GM23338 (cell line): Measurements from ENCODE around the gene DENND4C. TPM values are rescaled to one million over a fixed set of nuclear protein-coding genes. Genes with fewer than 3 reads are reported as not detected.

Source experiments
- ATAC-seq: fragments of 200-7000 bp; cut with Tn5 transposase; 3 replicates; pipeline ENCODE4 v1.9.1; 2020
- DNase-seq: peaks from one replicate; pipeline ENCODE4 v3.0.0-alpha.2; 2015; ENCODE audit warnings: low spot score
- H2AFZ ChIP-seq: fragments of 200-600 bp; sonication (generic); 2 replicates; pipeline ENCODE4 v1.8.0; 2016; ENCODE audit warnings: antibody characterized with exemption, mild to moderate bottlenecking, moderate library complexity
- H3F3A ChIP-seq: fragments of 200-600 bp; sonication (generic); replicated peaks from 2 replicates; pipeline ENCODE4 v1.8.0; 2017; ENCODE audit warnings: antibody characterized with exemption, mixed run types, low read depth
- H3K27ac ChIP-seq: fragments of 200-600 bp; sonication (generic); 2 replicates; pipeline ENCODE4 v1.6.1; 2016; ENCODE audit warnings: low read depth
- H3K27me3 ChIP-seq: fragments of 200-600 bp; sonication (generic); 2 replicates; pipeline ENCODE4 v1.8.0; 2016; ENCODE audit warnings: mild to moderate bottlenecking, mixed run types, moderate library complexity; ENCODE audit not compliant: insufficient read depth
- H3K36me3 ChIP-seq: fragments of 200-600 bp; sonication (generic); 2 replicates; pipeline ENCODE4 v1.8.0; 2016; ENCODE audit warnings: mild to moderate bottlenecking; ENCODE audit not compliant: insufficient read depth
- H3K4me1 ChIP-seq: fragments of 200-600 bp; sonication (generic); 2 replicates; pipeline ENCODE4 v1.8.0; 2016; ENCODE audit warnings: mild to moderate bottlenecking, moderate library complexity; ENCODE audit not compliant: insufficient read depth
- H3K4me2 ChIP-seq: fragments of 200-600 bp; sonication (generic); 2 replicates; pipeline ENCODE4 v1.7.1; 2017; ENCODE audit warnings: mixed run types
- H3K4me3 ChIP-seq: fragments of 200-600 bp; sonication (generic); 2 replicates; pipeline ENCODE4 v1.6.1; 2016; ENCODE audit warnings: mixed run types
- H3K79me2 ChIP-seq: fragments of 200-600 bp; sonication (generic); replicated peaks from 2 replicates; pipeline ENCODE4 v1.8.0; 2017; ENCODE audit warnings: mild to moderate bottlenecking; ENCODE audit not compliant: insufficient read depth
- H3K9me2 ChIP-seq: fragments of 200-600 bp; sonication (generic); 2 replicates; pipeline ENCODE4 v1.8.0; 2017; ENCODE audit not compliant: insufficient read depth
- H4K20me1 ChIP-seq: fragments of 200-600 bp; sonication (generic); replicated peaks from 2 replicates; pipeline ENCODE4 v1.8.0; 2017; ENCODE audit warnings: mild to moderate bottlenecking; ENCODE audit not compliant: insufficient read depth
- H3K27ac Mint-ChIP-seq: 2 replicates; pipeline ENCODE4 v1.8.0; 2020; ENCODE audit warnings: inconsistent platforms, mild to moderate bottlenecking, moderate library complexity, mixed read lengths
- H3K27me3 Mint-ChIP-seq: 3 replicates; pipeline ENCODE4 v1.8.0; 2022; ENCODE audit warnings: low read depth, mild to moderate bottlenecking, moderate library complexity, mixed read lengths, inconsistent platforms; ENCODE audit not compliant: insufficient read depth, poor library complexity
- H3K36me3 Mint-ChIP-seq: 3 replicates; pipeline ENCODE4 v1.8.0; 2021; ENCODE audit warnings: low read depth, mild to moderate bottlenecking, inconsistent platforms, moderate library complexity, mixed read lengths
- H3K4me1 Mint-ChIP-seq: 3 replicates; pipeline ENCODE4 v1.8.0; 2020; ENCODE audit warnings: mild to moderate bottlenecking, inconsistent platforms, mixed read lengths
- H3K4me3 Mint-ChIP-seq: 3 replicates; pipeline ENCODE4 v1.8.0; 2021; ENCODE audit warnings: moderate library complexity, mild to moderate bottlenecking, inconsistent platforms, mixed read lengths
- H3K9me3 Mint-ChIP-seq: 3 replicates; pipeline ENCODE4 v1.8.0; 2020; ENCODE audit warnings: moderate library complexity, mild to moderate bottlenecking, inconsistent platforms, mixed read lengths
- EZH2 ChIP-seq: fragments of 200-600 bp; sonication (generic); IDR thresholded peaks from one replicate; pipeline ENCODE4 v1.8.0; 2017; ENCODE audit warnings: antibody characterized with exemption, mild to moderate bottlenecking, low read depth; ENCODE audit not compliant: unreplicated experiment
- POLR2AphosphoS5 ChIP-seq: IDR thresholded peaks from 2 replicates; pipeline ENCODE4 v1.6.1; 2016; ENCODE audit warnings: antibody characterized with exemption, low read depth
- ZNF114 ChIP-seq: fragments of 250-450 bp; sonication (Bioruptor Pico); IDR thresholded peaks from 2 replicates; pipeline ENCODE4 v1.5.0; 2020; ENCODE audit warnings: mild to moderate bottlenecking, moderate library complexity
- ZNF331 ChIP-seq: fragments of 250-450 bp; sonication (Bioruptor Pico); IDR thresholded peaks from 2 replicates; pipeline ENCODE4 v1.5.0; 2020; ENCODE audit warnings: low read depth, mild to moderate bottlenecking, moderate library complexity
- polyA plus RNA-seq: library from polyadenylated mRNA; unstranded; fragments of >200 nt; fragmentation: Nextera tagmentation; extraction: Ambion mirVana; gene quantifications from 2 replicates; pipeline ENCODE4 v1.2.1, GENCODE V29; 2016
- total RNA-seq: library from RNA; depleted of rRNA; stranded (reverse); fragments of >200 nt; shearing (Covaris generic); gene quantifications from 2 replicates; pipeline ENCODE4 v1.2.3, GENCODE V29; 2014
- TF ChIP-seq, protein P1 (sequence below): fragments of 250-450 bp; sonication (Bioruptor Pico); IDR thresholded peaks from 2 replicates; pipeline ENCODE4 v1.5.0; 2020; ENCODE audit warnings: mild to moderate bottlenecking, moderate library complexity
- TF ChIP-seq, protein P2 (sequence below): IDR thresholded peaks from one replicate; pipeline ENCODE4 v1.6.1; 2018; ENCODE audit warnings: antibody characterized with exemption; ENCODE audit not compliant: unreplicated experiment

DENND4C gene
- total and polyA plus RNA-seq, 2 experiments from 2014 or later = 6.4 to 30.8 TPM

DNA sequence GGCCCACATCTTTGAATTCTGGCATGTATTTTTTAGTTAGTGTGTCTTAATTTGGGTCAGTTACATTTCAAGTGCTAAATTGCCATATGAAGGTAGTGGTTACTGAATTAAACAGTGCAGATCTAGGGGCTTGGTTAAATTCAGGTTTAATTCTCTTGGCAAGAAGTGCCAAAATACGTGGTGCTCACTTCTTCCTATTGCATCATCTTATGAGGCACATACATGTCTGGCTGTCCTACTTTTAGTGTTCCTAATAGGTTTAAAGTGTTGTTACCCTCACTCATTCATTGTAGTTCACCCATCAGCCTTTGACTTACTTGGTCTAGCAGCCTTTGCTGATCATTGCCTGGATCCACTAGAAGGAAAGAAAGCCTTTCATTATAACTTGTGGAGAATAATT is 90.0 kb downstream of the DENND4C start:
- H3K79me2 ChIP-seq = no peaks in the 10 kb centered on the region
- Mint-ChIP-seq H3K4me3 (no peak overlapping the region), H3K27ac (peak overlapping the region; percentile 6; the same call in 1 of the 2 replicates), H3K4me1 (no peaks in the 10 kb centered on the region), H3K9me3 (no peaks in the 10 kb centered on the region), H3K27me3 (peaks cover 2% of the 10 kb centered on the region), H3K36me3 (peaks cover 7% of the 10 kb centered on the region; the same call in 1 of the 3 replicates)
- no peaks in the 10 kb centered on the region for H3F3A ChIP-seq
- H3K4me3 ChIP-seq = no peak overlapping the region
- H4K20me1 ChIP-seq = 0 out of 2 replicates have a peak, but pooled peaks cover 5% of the 10 kb centered on the region
- no peaks in the 10 kb centered on the region for H3K4me1 ChIP-seq
- no peaks in the 10 kb centered on the region for H3K9me2 ChIP-seq
- H3K27me3 ChIP-seq = no peaks in the 10 kb centered on the region
- TF ChIP-seq, protein P1, sequence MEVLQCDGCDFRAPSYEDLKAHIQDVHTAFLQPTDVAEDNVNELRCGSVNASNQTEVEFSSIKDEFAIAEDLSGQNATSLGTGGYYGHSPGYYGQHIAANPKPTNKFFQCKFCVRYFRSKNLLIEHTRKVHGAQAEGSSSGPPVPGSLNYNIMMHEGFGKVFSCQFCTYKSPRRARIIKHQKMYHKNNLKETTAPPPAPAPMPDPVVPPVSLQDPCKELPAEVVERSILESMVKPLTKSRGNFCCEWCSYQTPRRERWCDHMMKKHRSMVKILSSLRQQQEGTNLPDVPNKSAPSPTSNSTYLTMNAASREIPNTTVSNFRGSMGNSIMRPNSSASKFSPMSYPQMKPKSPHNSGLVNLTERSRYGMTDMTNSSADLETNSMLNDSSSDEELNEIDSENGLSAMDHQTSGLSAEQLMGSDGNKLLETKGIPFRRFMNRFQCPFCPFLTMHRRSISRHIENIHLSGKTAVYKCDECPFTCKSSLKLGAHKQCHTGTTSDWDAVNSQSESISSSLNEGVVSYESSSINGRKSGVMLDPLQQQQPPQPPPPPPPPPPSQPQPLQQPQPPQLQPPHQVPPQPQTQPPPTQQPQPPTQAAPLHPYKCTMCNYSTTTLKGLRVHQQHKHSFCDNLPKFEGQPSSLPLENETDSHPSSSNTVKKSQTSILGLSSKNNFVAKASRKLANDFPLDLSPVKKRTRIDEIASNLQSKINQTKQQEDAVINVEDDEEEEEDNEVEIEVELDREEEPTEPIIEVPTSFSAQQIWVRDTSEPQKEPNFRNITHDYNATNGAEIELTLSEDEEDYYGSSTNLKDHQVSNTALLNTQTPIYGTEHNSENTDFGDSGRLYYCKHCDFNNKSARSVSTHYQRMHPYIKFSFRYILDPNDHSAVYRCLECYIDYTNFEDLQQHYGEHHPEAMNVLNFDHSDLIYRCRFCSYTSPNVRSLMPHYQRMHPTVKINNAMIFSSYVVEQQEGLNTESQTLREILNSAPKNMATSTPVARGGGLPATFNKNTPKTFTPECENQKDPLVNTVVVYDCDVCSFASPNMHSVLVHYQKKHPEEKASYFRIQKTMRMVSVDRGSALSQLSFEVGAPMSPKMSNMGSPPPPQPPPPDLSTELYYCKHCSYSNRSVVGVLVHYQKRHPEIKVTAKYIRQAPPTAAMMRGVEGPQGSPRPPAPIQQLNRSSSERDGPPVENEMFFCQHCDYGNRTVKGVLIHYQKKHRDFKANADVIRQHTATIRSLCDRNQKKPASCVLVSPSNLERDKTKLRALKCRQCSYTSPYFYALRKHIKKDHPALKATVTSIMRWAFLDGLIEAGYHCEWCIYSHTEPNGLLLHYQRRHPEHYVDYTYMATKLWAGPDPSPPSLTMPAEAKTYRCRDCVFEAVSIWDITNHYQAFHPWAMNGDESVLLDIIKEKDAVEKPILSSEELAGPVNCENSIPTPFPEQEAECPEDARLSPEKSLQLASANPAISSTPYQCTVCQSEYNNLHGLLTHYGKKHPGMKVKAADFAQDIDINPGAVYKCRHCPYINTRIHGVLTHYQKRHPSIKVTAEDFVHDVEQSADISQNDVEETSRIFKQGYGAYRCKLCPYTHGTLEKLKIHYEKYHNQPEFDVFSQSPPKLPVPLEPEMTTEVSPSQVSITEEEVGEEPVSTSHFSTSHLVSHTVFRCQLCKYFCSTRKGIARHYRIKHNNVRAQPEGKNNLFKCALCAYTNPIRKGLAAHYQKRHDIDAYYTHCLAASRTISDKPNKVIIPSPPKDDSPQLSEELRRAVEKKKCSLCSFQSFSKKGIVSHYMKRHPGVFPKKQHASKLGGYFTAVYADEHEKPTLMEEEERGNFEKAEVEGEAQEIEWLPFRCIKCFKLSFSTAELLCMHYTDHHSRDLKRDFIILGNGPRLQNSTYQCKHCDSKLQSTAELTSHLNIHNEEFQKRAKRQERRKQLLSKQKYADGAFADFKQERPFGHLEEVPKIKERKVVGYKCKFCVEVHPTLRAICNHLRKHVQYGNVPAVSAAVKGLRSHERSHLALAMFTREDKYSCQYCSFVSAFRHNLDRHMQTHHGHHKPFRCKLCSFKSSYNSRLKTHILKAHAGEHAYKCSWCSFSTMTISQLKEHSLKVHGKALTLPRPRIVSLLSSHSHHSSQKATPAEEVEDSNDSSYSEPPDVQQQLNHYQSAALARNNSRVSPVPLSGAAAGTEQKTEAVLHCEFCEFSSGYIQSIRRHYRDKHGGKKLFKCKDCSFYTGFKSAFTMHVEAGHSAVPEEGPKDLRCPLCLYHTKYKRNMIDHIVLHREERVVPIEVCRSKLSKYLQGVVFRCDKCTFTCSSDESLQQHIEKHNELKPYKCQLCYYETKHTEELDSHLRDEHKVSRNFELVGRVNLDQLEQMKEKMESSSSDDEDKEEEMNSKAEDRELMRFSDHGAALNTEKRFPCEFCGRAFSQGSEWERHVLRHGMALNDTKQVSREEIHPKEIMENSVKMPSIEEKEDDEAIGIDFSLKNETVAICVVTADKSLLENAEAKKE (CRISPR knock-in tag) = no peak
- TF ChIP-seq, protein P2, sequence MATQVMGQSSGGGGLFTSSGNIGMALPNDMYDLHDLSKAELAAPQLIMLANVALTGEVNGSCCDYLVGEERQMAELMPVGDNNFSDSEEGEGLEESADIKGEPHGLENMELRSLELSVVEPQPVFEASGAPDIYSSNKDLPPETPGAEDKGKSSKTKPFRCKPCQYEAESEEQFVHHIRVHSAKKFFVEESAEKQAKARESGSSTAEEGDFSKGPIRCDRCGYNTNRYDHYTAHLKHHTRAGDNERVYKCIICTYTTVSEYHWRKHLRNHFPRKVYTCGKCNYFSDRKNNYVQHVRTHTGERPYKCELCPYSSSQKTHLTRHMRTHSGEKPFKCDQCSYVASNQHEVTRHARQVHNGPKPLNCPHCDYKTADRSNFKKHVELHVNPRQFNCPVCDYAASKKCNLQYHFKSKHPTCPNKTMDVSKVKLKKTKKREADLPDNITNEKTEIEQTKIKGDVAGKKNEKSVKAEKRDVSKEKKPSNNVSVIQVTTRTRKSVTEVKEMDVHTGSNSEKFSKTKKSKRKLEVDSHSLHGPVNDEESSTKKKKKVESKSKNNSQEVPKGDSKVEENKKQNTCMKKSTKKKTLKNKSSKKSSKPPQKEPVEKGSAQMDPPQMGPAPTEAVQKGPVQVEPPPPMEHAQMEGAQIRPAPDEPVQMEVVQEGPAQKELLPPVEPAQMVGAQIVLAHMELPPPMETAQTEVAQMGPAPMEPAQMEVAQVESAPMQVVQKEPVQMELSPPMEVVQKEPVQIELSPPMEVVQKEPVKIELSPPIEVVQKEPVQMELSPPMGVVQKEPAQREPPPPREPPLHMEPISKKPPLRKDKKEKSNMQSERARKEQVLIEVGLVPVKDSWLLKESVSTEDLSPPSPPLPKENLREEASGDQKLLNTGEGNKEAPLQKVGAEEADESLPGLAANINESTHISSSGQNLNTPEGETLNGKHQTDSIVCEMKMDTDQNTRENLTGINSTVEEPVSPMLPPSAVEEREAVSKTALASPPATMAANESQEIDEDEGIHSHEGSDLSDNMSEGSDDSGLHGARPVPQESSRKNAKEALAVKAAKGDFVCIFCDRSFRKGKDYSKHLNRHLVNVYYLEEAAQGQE = no peak
- TF ChIP-seq ZNF114 (CRISPR knock-in tag) = no peak
- TF ChIP-seq ZNF331 (CRISPR knock-in tag) = no peak
- TF ChIP-seq EZH2 = no peak
- no peak for TF ChIP-seq POLR2AphosphoS5
- H3K36me3 ChIP-seq = no peaks in the 10 kb centered on the region
- H3K4me2 ChIP-seq = no peak overlapping the region
- ATAC-seq (no peak), DNase-seq (no peak)
- no peak overlapping the region; the same call in 1 of the 2 replicates for H3K27ac ChIP-seq
- H2AFZ ChIP-seq = no peak overlapping the region
